Measurements from ENCODE around the gene TUBA4A. TPM values are rescaled to one million over a fixed set of nuclear protein-coding genes. Genes with fewer than 3 reads are reported as not detected.
A peak's percentile ranks its signal among the peaks of the same experiment; 100 is the strongest.

The TUBA4A gene
- total RNA-seq, 4 donors from 2014 or later, result 26.9 to 74.0 (median 50.3) TPM

GRCh38 chr2:219296631-219297391 lies 43.1 kb upstream of the TUBA4A start:
- DNase-seq (ENCODE audit: low spot score) (no peak), ATAC-seq (ENCODE audit: low FRiP score) (no peak)
- TF ChIP-seq CTCF (IDR thresholded peaks at IDR 0.05), result no peak

GRCh38 chr2:219296142-219296541 lies 42.4 kb upstream of the TUBA4A start:
- ATAC-seq (ENCODE audit: low FRiP score), result no peak
- DNase-seq (ENCODE audit: low spot score), result no peak
- TF ChIP-seq CTCF (IDR thresholded peaks at IDR 0.05), result no peak

GRCh38 chr2:219294356-219295351 lies 40.9 kb upstream of the TUBA4A start:
- peak in 2 of 3 donors; percentile 69 to 98 for TF ChIP-seq CTCF (IDR thresholded peaks at IDR 0.05)
- peak; percentile 92 for ATAC-seq (ENCODE audit: low FRiP score)
- peak; percentile 70 for DNase-seq (ENCODE audit: low spot score)

GRCh38 chr2:219293736-219294231 lies 40.1 kb upstream of the TUBA4A start:
- DNase-seq (ENCODE audit: low spot score) (no peak), ATAC-seq (ENCODE audit: low FRiP score) (no peak)
- TF ChIP-seq CTCF (IDR thresholded peaks at IDR 0.05), result no peak

GRCh38 chr2:219292616-219293015 lies 38.9 kb upstream of the TUBA4A start:
- TF ChIP-seq CTCF (IDR thresholded peaks at IDR 0.05), result no peak
- DNase-seq (ENCODE audit: low spot score), result no peak
- no peak for ATAC-seq (ENCODE audit: low FRiP score)

GRCh38 chr2:219291910-219292490 lies 38.3 kb upstream of the TUBA4A start:
- DNase-seq (ENCODE audit: low spot score) (no peak), ATAC-seq (ENCODE audit: low FRiP score) (no peak)
- no peak for TF ChIP-seq CTCF (IDR thresholded peaks at IDR 0.05)
